NCI-H2029 treated with DMSO at 0.1 percent for 48 hours (cell line): Measurements from ENCODE around the gene ADAMTSL1.
A peak's percentile ranks its signal among the peaks of the same experiment; 100 is the strongest.

ENCODE experiments used
- DNase-seq: peaks from one replicate; lab custom pipeline; 2025; lab: John Stamatoyannopoulos, UW

Gene ADAMTSL1

GRCh38 chr9:18660001-18660400 is 186.0 kb downstream of the ADAMTSL1 start:
- DNase-seq: no peak

- no peak for DNase-seq
Observed at GRCh38 chr9:18662320-18662719, 188.4 kb downstream of the ADAMTSL1 start.

DNA sequence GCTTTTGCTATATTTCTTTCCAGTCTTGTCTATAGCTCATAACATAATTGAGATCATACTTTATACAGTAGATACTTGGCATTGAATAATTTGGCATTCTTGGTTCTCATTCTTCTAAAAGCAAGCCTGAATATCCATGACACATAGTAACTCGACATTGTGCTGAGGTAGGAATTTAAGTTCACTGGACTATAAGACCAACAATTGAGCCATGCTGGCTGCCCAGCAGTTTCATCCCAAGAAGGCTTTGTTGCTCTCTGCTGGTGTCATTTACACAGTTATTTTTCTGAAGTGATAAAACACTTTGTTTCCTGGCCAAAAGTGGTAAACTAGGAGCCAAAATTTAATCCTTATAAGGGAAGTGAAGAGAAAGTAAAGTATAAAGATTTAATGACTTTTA is 192.0 kb downstream of the ADAMTSL1 start:
- DNase-seq: no peak

DNA sequence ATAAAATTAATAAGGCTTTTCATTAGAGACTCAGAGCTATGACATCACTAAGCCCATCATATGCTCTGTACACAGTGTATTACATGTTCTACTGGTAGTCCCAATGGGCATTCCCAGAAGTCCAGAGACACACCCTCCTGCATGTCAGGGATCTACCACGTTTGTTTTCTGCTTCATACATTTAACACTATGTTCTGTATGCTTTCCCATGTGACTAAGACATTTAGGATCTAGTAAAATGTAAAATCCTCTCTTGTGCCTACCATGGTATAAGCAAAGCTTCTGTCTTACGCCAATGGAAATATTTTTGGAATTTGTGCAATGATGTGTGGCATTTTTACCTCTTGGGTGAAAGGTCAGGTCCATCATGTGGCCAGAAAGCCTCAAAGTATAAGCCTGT is 192.4 kb downstream of the ADAMTSL1 start:
- DNase-seq: no peak

GRCh38 chr9:18666986-18667772 is 193.2 kb downstream of the ADAMTSL1 start:
- no peak for DNase-seq

DNA sequence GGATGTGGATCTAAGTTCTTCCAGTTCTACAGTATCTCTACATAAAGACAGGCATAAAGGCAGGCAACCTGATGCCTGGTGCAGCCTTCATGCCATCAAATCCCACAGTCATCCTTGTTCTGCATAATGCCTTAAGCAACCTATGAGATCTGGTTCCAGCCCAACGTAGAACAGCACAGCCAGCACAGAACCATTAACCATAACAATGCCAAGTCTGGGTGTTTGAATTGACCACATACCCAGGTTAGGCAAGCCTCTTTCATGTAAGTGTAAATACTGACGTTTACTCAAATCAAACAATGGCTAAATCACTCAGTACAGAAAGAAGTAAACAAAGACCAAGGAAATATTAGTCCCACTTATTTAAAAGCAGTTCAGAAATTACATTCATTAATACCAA is 195.0 kb downstream of the ADAMTSL1 start:
- DNase-seq: peak; percentile 15

GRCh38 chr9:18672706-18673105 is 198.8 kb downstream of the ADAMTSL1 start:
- DNase-seq: no peak

GRCh38 chr9:18673179-18673578 is 199.2 kb downstream of the ADAMTSL1 start:
- no peak for DNase-seq

DNA sequence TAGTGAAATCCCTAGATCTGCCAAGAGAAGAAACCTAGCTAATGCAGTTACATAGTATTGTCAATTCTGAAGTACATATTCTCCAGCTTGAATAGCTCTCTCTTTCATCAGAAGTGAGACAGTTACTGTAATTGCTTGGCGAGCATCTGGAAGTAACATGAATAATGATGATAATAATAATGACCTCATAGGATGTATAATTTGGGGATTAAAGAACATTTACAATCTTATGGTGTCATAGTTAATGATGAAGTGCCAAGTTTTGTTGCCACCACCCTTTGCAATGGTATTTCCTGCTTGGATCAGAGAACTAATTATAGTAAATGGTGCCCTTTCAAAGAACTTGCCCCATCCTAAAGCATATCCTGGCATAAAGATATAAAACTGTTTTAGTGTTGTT is 201.4 kb downstream of the ADAMTSL1 start:
- no peak for DNase-seq

DNA sequence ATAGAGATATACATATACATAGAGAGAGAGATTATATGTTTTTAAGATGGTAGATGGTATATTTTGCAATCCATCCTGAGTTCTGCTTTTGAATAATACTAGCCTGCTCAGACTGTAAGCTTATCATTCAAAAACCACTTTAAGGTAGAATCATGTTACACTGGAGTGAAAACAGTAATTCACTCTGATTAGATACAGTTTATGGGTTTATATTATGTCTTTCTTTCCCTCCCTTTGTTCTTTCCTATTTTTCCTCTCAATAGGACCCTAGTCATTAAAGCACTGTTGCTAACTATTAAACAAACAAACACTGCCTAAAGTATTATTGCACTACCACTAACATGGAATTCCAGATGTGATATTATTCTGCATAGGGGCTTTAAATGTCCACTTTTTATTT is 202.0 kb downstream of the ADAMTSL1 start:
- DNase-seq: no peak

- DNase-seq: no peak
Observed at GRCh38 chr9:18676525-18676924, 202.6 kb downstream of the ADAMTSL1 start.

DNA sequence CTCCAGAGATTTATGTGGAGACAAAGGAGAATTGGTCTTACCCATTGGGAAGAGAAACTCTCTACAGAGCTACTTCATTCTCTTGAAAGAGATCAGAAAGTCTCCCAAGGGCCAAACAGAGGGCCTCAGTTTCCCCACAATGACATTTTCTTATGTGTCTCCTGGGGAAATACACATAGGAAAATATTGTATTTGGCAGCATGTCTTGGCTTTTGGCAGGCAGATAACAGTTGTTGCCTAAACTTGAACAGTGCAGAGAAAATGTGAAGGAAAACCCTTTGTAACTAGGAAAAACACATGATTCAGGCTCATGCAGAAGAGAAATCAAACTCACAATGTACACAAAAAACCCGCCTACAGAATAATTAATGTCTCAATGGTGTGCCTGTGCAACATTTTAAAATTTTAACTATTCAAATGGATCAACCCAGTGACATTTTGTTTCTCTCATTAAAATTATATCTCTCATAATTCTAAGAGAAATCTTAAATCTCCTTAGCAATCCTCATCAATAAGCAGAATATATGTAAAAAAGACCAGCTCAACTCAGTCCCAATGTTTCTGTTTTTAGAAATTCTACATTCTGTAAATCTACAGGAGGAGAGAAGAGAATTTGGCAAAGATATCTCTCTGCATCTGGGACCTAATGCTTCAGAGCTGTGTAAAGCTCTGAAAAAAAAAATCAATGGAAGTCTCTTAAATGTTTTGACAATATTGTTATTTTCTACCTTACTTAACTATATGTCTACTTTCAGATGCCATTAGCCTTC is 205.1 kb downstream of the ADAMTSL1 start:
- no peak for DNase-seq

GRCh38 chr9:18682907-18683306 is 209.0 kb downstream of the ADAMTSL1 start:
- no peak for DNase-seq

DNA sequence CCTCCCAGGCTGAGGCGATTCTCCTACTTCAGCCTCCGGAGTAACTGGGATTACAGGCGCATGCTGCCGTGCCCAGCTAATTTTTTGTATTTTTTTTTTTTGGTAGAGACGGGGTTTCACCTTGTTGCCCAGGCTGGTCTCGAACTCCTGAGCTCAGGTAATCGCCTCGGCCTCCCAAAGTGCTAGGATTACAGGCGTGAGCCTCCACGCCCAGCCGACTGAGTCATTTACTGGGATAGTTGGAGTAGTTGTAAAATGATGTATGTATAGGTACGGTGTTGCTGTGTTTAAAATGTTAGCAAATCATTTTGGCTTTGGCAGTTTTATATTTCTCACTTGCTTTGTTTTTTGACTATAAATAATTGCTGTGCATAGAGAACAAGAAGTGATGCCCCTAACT is 209.4 kb downstream of the ADAMTSL1 start:
- DNase-seq: no peak

GRCh38 chr9:18683851-18684250 is 209.9 kb downstream of the ADAMTSL1 start:
- no peak for DNase-seq

DNA sequence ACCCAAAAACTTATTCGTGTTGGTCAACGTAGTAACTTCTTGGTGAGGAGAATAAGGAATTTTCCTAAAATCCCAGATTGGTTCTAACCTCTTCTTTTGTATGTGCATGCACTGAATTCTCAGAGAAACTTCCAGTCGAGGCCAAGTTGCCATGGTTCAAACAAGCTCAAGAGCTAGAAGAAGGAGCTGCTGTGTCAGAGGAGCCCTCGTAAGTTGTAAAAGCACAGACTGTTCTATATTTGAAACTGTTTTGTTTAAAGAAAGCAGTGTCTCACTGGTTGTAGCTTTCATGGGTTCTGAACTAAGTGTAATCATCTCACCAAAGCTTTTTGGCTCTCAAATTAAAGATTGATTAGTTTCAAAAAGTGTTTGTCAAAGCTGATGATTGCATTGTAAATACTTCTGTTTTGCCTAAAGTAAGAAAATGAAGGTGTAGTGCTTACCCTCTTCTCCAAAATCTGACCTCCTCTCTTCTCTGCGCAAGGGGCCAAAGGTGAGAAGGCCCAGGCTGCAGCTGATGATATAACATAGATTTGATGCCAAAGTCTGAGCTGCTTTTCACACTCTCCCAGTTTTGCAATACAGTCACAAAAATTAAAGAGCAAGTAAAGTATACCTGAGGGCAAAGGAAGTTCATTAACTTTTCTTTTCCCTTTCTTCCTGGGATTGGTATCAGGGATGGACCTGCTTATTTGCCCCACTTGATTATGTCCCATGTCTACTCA is 210.8 kb downstream of the ADAMTSL1 start:
- no peak for DNase-seq

DNA sequence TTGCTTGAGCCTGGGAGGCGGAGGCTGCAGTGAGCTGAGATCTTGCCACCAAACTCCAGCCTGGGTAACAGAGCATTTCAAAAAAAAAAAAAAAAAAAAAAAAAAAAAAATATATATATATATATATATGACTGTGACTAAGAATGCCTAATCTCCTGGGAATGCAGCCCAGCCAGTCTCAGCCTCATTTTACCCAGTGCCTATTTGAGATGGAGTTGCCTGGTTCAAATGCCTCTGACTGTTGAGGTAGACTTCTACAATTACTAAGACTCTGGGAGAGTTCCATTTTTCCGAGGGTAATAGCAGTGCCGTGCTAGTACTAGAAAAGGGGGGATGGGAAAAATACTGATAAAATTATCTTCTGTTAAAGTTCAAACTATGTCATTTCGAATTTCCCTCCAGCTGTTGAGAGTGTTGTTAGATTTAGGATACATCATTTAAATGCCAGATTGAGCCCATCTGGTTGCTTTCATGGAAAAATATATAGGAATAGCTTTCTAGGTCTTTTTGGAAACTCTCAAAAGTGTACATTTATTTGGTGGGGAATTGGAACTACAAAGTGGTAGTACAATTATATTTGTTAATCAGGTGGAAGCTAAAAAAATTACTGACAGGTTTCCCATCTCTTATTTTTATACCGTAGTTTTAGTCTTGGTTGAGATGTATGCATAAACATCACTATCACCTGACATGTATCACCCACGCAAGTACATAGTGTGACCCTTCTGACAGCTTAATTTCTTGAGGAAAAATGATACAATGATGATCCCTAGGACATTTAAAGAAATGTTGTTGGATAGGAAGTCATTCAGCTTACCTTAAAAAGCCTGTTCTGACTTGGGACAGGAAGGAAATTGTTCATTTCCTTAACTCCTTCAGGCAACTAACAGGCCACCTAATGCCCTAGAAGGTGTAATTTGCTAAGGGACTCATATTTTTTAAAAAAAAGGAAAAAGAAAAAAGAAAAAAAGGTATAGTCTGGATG is 214.9 kb downstream of the ADAMTSL1 start:
- DNase-seq: no peak

GRCh38 chr9:18689921-18690320 is 216.0 kb downstream of the ADAMTSL1 start:
- no peak for DNase-seq

DNA sequence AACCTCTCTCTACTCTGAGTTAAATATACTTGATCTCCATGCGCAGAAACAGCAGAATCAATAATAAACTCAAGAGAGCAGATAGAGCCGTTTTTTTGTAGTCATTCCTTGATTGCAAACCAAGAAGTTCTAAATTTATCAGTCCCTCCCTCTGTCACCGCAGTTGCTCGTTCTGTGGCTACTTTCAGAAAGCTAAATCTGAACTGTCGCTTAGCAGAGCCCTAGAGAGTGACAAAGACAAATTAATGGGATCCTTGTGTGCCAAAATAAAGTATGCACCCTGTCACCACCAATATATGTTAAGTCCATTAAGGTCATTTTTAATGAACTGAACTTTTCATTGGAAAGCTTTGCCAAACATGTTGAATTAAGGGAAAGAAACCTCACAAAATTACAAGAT is 218.3 kb downstream of the ADAMTSL1 start:
- DNase-seq: no peak

GRCh38 chr9:18692962-18693361 is 219.0 kb downstream of the ADAMTSL1 start:
- no peak for DNase-seq

- DNase-seq: no peak
Observed at GRCh38 chr9:18694959-18695668, 221.2 kb downstream of the ADAMTSL1 start.
